MCF 10A (cell line): ENCODE results near the gene PRKAR1A. TPM values are rescaled to one million over a fixed set of nuclear protein-coding genes. Genes with fewer than 3 reads are reported as not detected.
A peak's percentile ranks its signal among the peaks of the same experiment; 100 is the strongest.
"Not testable (repeated sequence)": the region's sequence is repeated elsewhere in the genome, so short reads cannot be mapped to it uniquely, and the experiment has no call there.

Experiments used
- BruUV-seq: library from RNA; stranded (reverse); fragments of 400-500 nt; replicated peaks from 2 replicates; lab custom pipeline; 2021; lab: Mats Ljungman, UMichigan
- CTCF ChIA-PET: fragments of 300-600 bp; sonication (Branson Sonifier 250); formaldehyde crosslinking; extraction: SDS; loops from one replicate; lab custom pipeline; 2021; ENCODE audit warnings: antibody characterized with exemption, inconsistent platforms; lab: Yijun Ruan, JAX
- POLR2A ChIA-PET: fragments of 300-600, 350-650 bp; sonication (Branson Sonifier 250); formaldehyde crosslinking; extraction: SDS; loops from one replicate; lab custom pipeline; 2020; ENCODE audit warnings: antibody characterized with exemption, inconsistent platforms; lab: Yijun Ruan, JAX
- DNase-seq: peaks from one replicate; pipeline ENCODE4 v3.0.0-alpha.2; 2018; ENCODE audit not compliant: unreplicated experiment
- H3K27ac Mint-ChIP-seq: one replicate; pipeline ENCODE4 v1.8.0; 2022; ENCODE audit warnings: mild to moderate bottlenecking, low read depth, mixed read lengths; ENCODE audit not compliant: unreplicated experiment
- H3K27me3 Mint-ChIP-seq: one replicate; pipeline ENCODE4 v1.8.0; 2022; ENCODE audit warnings: mixed read lengths; ENCODE audit not compliant: insufficient read depth, unreplicated experiment
- H3K36me3 Mint-ChIP-seq: one replicate; pipeline ENCODE4 v1.8.0; 2022; ENCODE audit warnings: mild to moderate bottlenecking, moderate library complexity, mixed read lengths; ENCODE audit not compliant: insufficient read depth, unreplicated experiment
- H3K4me1 Mint-ChIP-seq: one replicate; pipeline ENCODE4 v1.8.0; 2022; ENCODE audit warnings: mixed read lengths; ENCODE audit not compliant: insufficient read depth, unreplicated experiment
- H3K4me3 Mint-ChIP-seq: one replicate; pipeline ENCODE4 v1.8.0; 2022; ENCODE audit warnings: mild to moderate bottlenecking, moderate library complexity, mixed read lengths; ENCODE audit not compliant: unreplicated experiment
- H3K9me3 Mint-ChIP-seq: one replicate; pipeline ENCODE4 v1.8.0; 2022; ENCODE audit warnings: mixed read lengths; ENCODE audit not compliant: unreplicated experiment
- intact Hi-C: fragments of 100-400 bp; cut with micrococcal nuclease; formaldehyde crosslinking; loops from 2 replicates; pipeline ENCODE4 v1.14.1; 2022
- total RNA-seq: library from RNA; stranded (reverse); gene quantifications from 2 replicates; pipeline ENCODE4 v1.2.3, GENCODE V29; 2022
- TF ChIP-seq, protein P1 (sequence below): fragments of 200-600 bp; IDR thresholded peaks from one replicate; pipeline ENCODE4 v1.8.0; 2022; ENCODE audit warnings: antibody characterized with exemption, mild to moderate bottlenecking; ENCODE audit not compliant: unreplicated experiment

Gene PRKAR1A
- total RNA-seq, 1 experiment from 2014 or later, result 264 TPM

DNA sequence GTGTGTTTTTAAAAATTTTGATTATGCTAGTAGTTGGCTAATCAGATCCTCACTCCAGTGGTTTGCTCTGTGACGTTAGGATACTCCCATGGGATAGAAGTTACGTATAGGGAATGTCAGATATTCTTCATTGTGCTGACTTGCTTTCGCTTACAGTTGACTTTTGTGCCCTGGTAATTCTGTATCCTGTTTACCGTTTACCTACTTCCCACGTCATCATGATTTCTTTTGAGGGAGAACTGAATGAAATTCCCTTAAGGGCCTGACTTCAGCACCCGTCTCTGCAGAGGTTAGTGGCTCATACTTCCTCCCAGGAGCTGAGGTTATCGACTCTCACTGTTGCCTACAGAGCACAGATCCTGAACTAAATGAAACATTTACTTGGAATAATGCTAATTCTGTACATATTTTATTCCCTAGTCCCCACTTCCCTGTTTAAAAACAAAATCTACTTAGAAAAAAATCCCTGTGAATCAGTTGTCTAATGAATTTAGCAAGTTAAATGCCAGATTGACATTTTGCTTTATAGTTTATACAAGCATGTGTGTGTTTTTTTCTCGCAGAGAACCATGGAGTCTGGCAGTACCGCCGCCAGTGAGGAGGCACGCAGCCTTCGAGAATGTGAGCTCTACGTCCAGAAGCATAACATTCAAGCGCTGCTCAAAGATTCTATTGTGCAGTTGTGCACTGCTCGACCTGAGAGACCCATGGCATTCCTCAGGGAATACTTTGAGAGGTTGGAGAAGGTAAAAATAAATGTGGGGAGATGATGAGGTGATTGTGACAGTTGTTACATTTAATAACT lies 2.8 kb downstream of the PRKAR1A start:
- H3K9me3 Mint-ChIP-seq, result no peaks in the 10 kb centered on the region
- POLR2A ChIA-PET, result interaction anchor here (0.7 to 7.5 kb wide), 8 partner anchors 8 to 674 kb away, joined by 3 to 114 read pairs (median 4); partner anchors contain the start of gene WIPI1
- CTCF ChIA-PET, result interaction anchor here (0.7 kb wide), 1 partner anchor 716 kb away, joined by 3 read pairs; no protein-coding TSS in a partner anchor
- H3K4me3 Mint-ChIP-seq, result peak overlapping the region; percentile 95
- TF ChIP-seq, protein P1, sequence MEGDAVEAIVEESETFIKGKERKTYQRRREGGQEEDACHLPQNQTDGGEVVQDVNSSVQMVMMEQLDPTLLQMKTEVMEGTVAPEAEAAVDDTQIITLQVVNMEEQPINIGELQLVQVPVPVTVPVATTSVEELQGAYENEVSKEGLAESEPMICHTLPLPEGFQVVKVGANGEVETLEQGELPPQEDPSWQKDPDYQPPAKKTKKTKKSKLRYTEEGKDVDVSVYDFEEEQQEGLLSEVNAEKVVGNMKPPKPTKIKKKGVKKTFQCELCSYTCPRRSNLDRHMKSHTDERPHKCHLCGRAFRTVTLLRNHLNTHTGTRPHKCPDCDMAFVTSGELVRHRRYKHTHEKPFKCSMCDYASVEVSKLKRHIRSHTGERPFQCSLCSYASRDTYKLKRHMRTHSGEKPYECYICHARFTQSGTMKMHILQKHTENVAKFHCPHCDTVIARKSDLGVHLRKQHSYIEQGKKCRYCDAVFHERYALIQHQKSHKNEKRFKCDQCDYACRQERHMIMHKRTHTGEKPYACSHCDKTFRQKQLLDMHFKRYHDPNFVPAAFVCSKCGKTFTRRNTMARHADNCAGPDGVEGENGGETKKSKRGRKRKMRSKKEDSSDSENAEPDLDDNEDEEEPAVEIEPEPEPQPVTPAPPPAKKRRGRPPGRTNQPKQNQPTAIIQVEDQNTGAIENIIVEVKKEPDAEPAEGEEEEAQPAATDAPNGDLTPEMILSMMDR, result no peak
- intact Hi-C loops, result loop anchor here (5.0 kb wide), 1 partner anchor 242 kb away; no protein-coding TSS in a partner anchor
- no peaks in the 10 kb centered on the region for H3K27me3 Mint-ChIP-seq
- H3K27ac Mint-ChIP-seq, result peak overlapping the region; percentile 98
- peaks cover 50% of the 10 kb centered on the region for H3K36me3 Mint-ChIP-seq
- BruUV-seq, result no TSS peak
- peak; percentile 28 for DNase-seq
- peaks cover 23% of the 10 kb centered on the region for H3K4me1 Mint-ChIP-seq

DNA sequence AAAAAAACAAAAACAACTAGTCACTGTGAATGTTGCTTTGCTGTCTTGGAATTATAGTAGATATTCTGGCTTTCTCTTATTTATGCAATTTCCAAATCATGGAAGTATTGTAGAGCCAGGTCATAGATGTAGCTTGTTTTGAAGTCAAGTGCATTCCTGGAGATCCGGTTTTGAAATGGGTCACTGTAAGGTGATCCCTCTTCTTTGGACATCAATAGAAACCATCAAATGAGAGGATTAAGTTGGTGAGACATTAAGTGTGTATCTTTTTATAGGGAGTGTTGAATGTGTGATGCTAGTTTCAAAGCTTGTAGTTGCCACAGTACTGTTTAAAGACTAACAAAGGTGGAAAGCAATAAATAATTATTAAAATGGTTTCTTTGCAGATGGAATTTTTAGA lies 4.5 kb downstream of the PRKAR1A start:
- Mint-ChIP-seq H3K27ac (peak overlapping the region; percentile 33), H3K36me3 (peaks cover 52% of the 10 kb centered on the region), H3K27me3 (no peaks in the 10 kb centered on the region)

DNA sequence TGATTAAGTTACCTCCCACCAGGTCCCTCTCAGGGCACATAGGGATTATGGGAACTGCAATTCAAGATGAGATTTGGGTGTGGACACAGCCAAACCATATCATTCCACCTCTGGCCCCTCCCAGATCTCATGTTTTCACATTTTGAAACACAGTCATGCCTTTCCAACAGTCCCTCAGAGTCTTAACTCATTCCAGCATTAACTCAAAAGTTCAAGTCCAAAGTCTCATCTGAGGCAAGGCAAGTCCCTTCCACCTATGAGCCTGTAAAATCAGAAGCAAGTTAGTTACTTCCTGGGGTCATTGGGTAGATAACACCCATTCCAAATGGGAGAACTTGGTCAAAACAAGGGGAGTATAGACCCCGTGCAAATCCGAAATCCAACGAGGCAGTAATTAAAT lies 5.4 kb downstream of the PRKAR1A start:
- H3K4me3 Mint-ChIP-seq, H3K27me3 Mint-ChIP-seq, intact Hi-C loops, H3K9me3 Mint-ChIP-seq, POLR2A ChIA-PET, BruUV-seq, DNase-seq: not testable (repeated sequence)
- CTCF ChIA-PET, result interaction anchor here (0.6 kb wide), 1 partner anchor 545 kb away, joined by 3 read pairs; no protein-coding TSS in a partner anchor
- H3K4me1 Mint-ChIP-seq, result peaks cover 18% of the 10 kb centered on the region
- H3K27ac Mint-ChIP-seq, result peak overlapping the region; percentile 33
- H3K36me3 Mint-ChIP-seq, result peaks cover 60% of the 10 kb centered on the region

More for the DNA sequence above, 4.5 kb downstream of the PRKAR1A start:
- ChIA-PET CTCF (interaction anchor here (0.7 to 0.9 kb wide), 3 partner anchors 17 to 306 kb away, joined by 3 to 5 read pairs (median 3); no protein-coding TSS in a partner anchor), POLR2A (interaction anchor here (0.7 to 2.5 kb wide), 4 partner anchors 9 to 60 kb away, joined by 3 to 10 read pairs (median 4); no protein-coding TSS in a partner anchor)
- Mint-ChIP-seq H3K4me3 (no peak overlapping the region), H3K4me1 (peaks cover 18% of the 10 kb centered on the region), H3K9me3 (no peaks in the 10 kb centered on the region)
- intact Hi-C loops, result no loop called here
- BruUV-seq, result no TSS peak
- DNase-seq, result no peak
- TF ChIP-seq, protein P1, result no peak

DNA sequence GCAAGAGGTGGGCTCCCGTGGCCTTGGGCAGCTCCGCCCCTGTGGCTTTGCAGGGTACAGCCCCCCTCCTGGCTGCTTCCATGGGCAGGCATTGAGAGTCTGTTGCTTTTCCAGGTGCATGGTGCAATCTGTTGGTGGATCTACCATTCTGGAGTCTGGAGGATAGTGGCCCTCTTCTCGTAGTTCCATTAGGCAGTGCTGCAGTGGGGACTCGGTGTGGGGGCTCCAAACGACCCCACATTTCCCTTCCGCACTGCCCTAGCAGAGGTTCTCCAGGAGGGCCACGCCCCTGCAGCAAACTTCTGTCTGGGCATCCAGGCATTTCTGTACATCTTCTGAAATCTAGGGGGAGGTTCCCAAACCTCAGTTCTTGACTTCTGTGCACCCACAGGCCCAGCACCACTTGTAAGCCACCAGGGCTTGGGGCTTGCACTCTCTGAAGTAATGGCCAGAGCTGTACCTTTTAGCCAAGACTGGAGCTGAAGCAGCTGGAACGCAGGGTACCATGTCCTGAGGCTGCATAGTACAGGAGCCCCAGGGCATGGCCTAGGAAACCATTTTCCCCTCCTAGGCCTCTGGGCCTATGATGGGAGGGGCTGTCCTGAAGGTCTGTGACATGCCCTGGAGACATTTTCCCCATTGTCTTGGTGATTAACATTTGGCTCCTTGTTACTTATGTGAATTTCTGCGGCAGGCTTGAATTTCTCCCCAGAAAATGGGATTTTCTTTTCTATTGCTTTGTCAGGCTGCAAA lies 6.0 kb downstream of the PRKAR1A start:
- H3K4me1 Mint-ChIP-seq, result peaks cover 18% of the 10 kb centered on the region
- no peaks in the 10 kb centered on the region for H3K9me3 Mint-ChIP-seq
- POLR2A ChIA-PET, result no interaction called here

DNA sequence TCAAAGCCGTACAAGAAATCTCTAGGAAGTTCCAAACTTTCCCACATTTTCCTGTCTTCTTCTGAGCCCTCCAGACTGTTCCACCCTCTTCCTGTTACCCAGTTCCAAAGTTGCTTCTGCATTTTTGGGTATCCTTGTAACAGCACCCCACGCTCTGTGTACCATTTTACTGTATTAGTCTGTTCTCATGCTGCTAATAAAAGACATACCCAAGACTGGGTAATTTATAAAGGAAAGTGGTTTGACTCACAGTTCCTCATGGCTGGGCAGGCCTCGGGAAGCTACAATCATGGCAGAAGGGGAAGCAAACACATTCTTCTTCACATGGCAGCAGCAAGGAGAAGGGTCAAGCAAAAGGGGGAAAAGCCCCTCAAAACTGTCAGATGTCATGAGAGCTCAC lies 6.8 kb downstream of the PRKAR1A start:
- POLR2A ChIA-PET, H3K27me3 Mint-ChIP-seq, DNase-seq, H3K9me3 Mint-ChIP-seq, BruUV-seq, intact Hi-C loops, H3K4me3 Mint-ChIP-seq, H3K27ac Mint-ChIP-seq: not testable (repeated sequence)
- H3K36me3 Mint-ChIP-seq, result peaks cover 74% of the 10 kb centered on the region
- peaks cover 18% of the 10 kb centered on the region for H3K4me1 Mint-ChIP-seq
- CTCF ChIA-PET, result interaction anchor here (1.0 kb wide), 1 partner anchor 242 kb away, joined by 3 read pairs; no protein-coding TSS in a partner anchor

More for the DNA sequence above, 6.0 kb downstream of the PRKAR1A start:
- intact Hi-C loops, result no loop called here
- H3K27ac Mint-ChIP-seq, result no peak overlapping the region
- TF ChIP-seq, protein P1, result no peak
- DNase-seq, result no peak
- BruUV-seq, result no TSS peak
- H3K4me3 Mint-ChIP-seq, result no peak overlapping the region
- H3K27me3 Mint-ChIP-seq, result no peaks in the 10 kb centered on the region
- CTCF ChIA-PET, result interaction anchor here (0.6 kb wide), 1 partner anchor 545 kb away, joined by 3 read pairs; no protein-coding TSS in a partner anchor
- H3K36me3 Mint-ChIP-seq, result peaks cover 66% of the 10 kb centered on the region
